PC-9 (cell line): Measurements from ENCODE around the gene NBPF14. TPM values are rescaled to one million over a fixed set of nuclear protein-coding genes. Genes with fewer than 3 reads are reported as not detected.
"Not testable (repeated sequence)": the region's sequence is repeated elsewhere in the genome, so short reads cannot be mapped to it uniquely, and the experiment has no call there.

ENCODE experiments used
- Bru-seq: library from RNA; stranded (reverse); fragments of 400-500 nt; gene quantifications from one replicate; lab custom pipeline; 2021; lab: Mats Ljungman, UMichigan
- BruChase-seq, 2 experiments: library from RNA; stranded (reverse); fragments of 400-500 nt; gene quantifications; one replicate each; lab custom pipeline; 2021; lab: Mats Ljungman, UMichigan
- BruUV-seq: library from RNA; stranded (reverse); fragments of 400-500 nt; replicated peaks from 2 replicates; lab custom pipeline; 2021; lab: Mats Ljungman, UMichigan
- CTCF ChIA-PET: fragments of 300-600 bp; sonication (Branson Sonifier 250); formaldehyde crosslinking; loops from one replicate; lab custom pipeline; 2022; ENCODE audit warnings: antibody characterized with exemption; lab: Charles Lee
- POLR2A ChIA-PET: fragments of 300-600 bp; sonication (Branson Sonifier 250); formaldehyde crosslinking; loops from one replicate; lab custom pipeline; 2022; ENCODE audit warnings: antibody characterized with exemption; ENCODE audit not compliant: unreplicated experiment; lab: Charles Lee
- DNase-seq, 2 experiments: peaks; one replicate each; pipeline versions ENCODE4 v3.0.0 to v3.0.0-alpha.2; 2015 to 2022; ENCODE audit warnings: mixed read lengths in 1 of 2
- H2AFZ ChIP-seq: fragments of 200-600 bp; sonication (generic); 2 replicates; pipeline ENCODE4 v1.8.1; 2017; ENCODE audit warnings: antibody characterized with exemption
- H3F3A ChIP-seq: fragments of 200-600 bp; sonication (generic); 2 replicates; pipeline ENCODE4 v1.8.1; 2017; ENCODE audit warnings: antibody characterized with exemption, mild to moderate bottlenecking, low read depth; ENCODE audit not compliant: insufficient read depth
- H3K27ac ChIP-seq: fragments of 200-600 bp; sonication (generic); 2 replicates; pipeline ENCODE4 v1.6.1; 2016; ENCODE audit warnings: mixed run types
- H3K27me3 ChIP-seq: fragments of 200-600 bp; sonication (generic); 2 replicates; pipeline ENCODE4 v1.6.1; 2016; ENCODE audit warnings: low read depth, mixed run types; ENCODE audit not compliant: insufficient read depth
- H3K36me3 ChIP-seq: fragments of 200-600 bp; sonication (generic); 2 replicates; pipeline ENCODE4 v1.6.1; 2016; ENCODE audit warnings: low read depth, mixed run types
- H3K4me1 ChIP-seq: fragments of 200-600 bp; sonication (generic); replicated peaks from 2 replicates; pipeline ENCODE4 v1.6.1; 2016; ENCODE audit warnings: mixed run types; ENCODE audit not compliant: insufficient read depth
- H3K4me2 ChIP-seq: fragments of 200-600 bp; sonication (generic); 2 replicates; pipeline ENCODE4 v1.6.1; 2017; ENCODE audit warnings: mixed run types
- H3K4me3 ChIP-seq: fragments of 200-600 bp; sonication (generic); 2 replicates; pipeline ENCODE4 v1.6.1; 2016; ENCODE audit warnings: mixed run types
- H3K79me2 ChIP-seq: fragments of 200-600 bp; sonication (generic); 2 replicates; pipeline ENCODE4 v1.6.1; 2017; ENCODE audit warnings: low read depth, mixed run types
- H3K9me2 ChIP-seq: fragments of 200-600 bp; sonication (generic); 2 replicates; pipeline ENCODE4 v1.8.1; 2017; ENCODE audit warnings: mild to moderate bottlenecking; ENCODE audit not compliant: insufficient read depth
- H3K9me3 ChIP-seq: fragments of 200-600 bp; sonication (generic); 2 replicates; pipeline ENCODE4 v1.8.1; 2016; ENCODE audit warnings: low read depth; ENCODE audit not compliant: insufficient read depth
- H4K20me1 ChIP-seq: fragments of 200-600 bp; sonication (generic); 2 replicates; pipeline ENCODE4 v1.8.1; 2017; ENCODE audit not compliant: insufficient read depth
- intact Hi-C: fragments of 100-400 bp; cut with micrococcal nuclease; formaldehyde crosslinking; loops from one replicate; pipeline ENCODE4 v1.10.0; 2022; ENCODE audit not compliant: unreplicated experiment
- long read RNA-seq: library from polyadenylated mRNA; stranded (forward); transcript quantifications from one replicate; pipeline ENCODE4 v2.0.0, GENCODE V29; 2022
- total RNA-seq: library from RNA; stranded (reverse); gene quantifications from 2 replicates; pipeline ENCODE4 v1.2.3, GENCODE V29; 2021

NBPF14 gene
- total RNA-seq: 39.3 and 43.3 TPM in 2 replicates
- Bru-seq, nascent RNA: percentile 64 among the genes with signal in this experiment
- percentile 63 among the genes with signal in this experiment for BruChase-seq, experiment 1, labeled RNA remaining after a 2-hour chase
- percentile 52 among the genes with signal in this experiment for BruChase-seq, experiment 2, labeled RNA remaining after a 6-hour chase
- long read RNA-seq, partial matches to known transcripts: 3 of 6 reads
- long read RNA-seq, other reads (novel, unspliced or antisense): 3 of 6 reads

GRCh38 chr1:148595911-148596310 lies at the start of gene NBPF14:
TSS of gene NBPF14 (minus strand) at chr1:148596011. CDS start at chr1:148595717, 294 bp downstream.
- H3K9me2 ChIP-seq, DNase-seq, H3K79me2 ChIP-seq, POLR2A ChIA-PET, H2AFZ ChIP-seq, H3K9me3 ChIP-seq, H3K4me2 ChIP-seq, H3K4me1 ChIP-seq, H4K20me1 ChIP-seq, H3K27me3 ChIP-seq, H3K4me3 ChIP-seq, CTCF ChIA-PET, H3F3A ChIP-seq, H3K36me3 ChIP-seq, BruUV-seq, intact Hi-C loops, H3K27ac ChIP-seq: not testable (repeated sequence)

- H3K36me3 ChIP-seq, CTCF ChIA-PET, DNase-seq, H2AFZ ChIP-seq, H3K27ac ChIP-seq, H3K79me2 ChIP-seq, intact Hi-C loops, BruUV-seq, H3K27me3 ChIP-seq, H3K9me3 ChIP-seq, H3K4me3 ChIP-seq, H3F3A ChIP-seq, H3K4me1 ChIP-seq, H4K20me1 ChIP-seq, POLR2A ChIA-PET, H3K9me2 ChIP-seq, H3K4me2 ChIP-seq: not testable (repeated sequence)
These were observed 29.6 kb upstream of the NBPF14 start for GRCh38 chr1:148625451-148625850.

DNA sequence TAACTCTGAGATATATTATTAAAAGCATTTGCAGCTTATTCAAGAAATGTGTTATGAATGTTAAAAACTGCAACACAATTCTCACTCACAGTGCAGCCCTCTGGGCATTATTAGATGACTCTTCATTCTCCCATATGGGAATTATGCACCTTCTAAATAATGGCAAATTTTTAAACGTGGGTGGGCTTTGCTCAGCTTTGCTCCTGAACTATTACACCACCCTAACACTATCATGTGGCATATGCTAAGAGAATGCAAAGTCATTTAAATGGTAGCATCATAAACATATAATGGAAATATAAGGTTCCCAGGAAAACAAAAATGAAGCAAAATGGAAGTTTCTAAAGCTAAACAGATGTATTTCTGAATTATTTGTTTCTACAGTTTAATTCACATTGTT lies 22.4 kb upstream of the NBPF14 start:
- H3K79me2 ChIP-seq, BruUV-seq, H3K4me1 ChIP-seq, H3K9me3 ChIP-seq, H2AFZ ChIP-seq, POLR2A ChIA-PET, H3K36me3 ChIP-seq, H3K27ac ChIP-seq, DNase-seq, H3K4me2 ChIP-seq, H4K20me1 ChIP-seq, intact Hi-C loops, H3F3A ChIP-seq, H3K9me2 ChIP-seq, H3K4me3 ChIP-seq, CTCF ChIA-PET, H3K27me3 ChIP-seq: not testable (repeated sequence)

DNA sequence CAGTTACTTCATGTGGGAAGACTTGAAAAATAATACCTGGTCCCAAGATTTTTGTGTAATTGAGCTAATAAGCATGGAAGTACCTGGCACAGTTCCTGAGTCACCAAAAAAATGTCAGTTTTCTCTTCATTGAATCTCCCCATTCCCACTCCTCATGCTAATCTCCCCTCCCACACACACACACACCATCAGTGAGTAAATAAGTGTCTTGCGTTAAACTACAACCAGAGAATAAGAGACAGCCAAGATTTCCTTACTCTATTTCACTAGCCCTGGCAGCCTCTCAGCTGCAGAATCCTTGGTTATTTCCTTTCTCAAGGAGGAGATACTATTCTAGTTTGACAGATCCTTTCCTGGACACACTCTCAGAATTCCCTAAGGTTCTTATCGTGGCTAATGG lies 9.5 kb upstream of the NBPF14 start:
- H3K4me3 ChIP-seq, H3K4me1 ChIP-seq, DNase-seq, H3F3A ChIP-seq, intact Hi-C loops, H4K20me1 ChIP-seq, H3K36me3 ChIP-seq, POLR2A ChIA-PET, H3K9me3 ChIP-seq, H3K9me2 ChIP-seq, H3K27ac ChIP-seq, H3K4me2 ChIP-seq, BruUV-seq, H2AFZ ChIP-seq, H3K27me3 ChIP-seq, H3K79me2 ChIP-seq: not testable (repeated sequence)
- CTCF ChIA-PET: interaction anchor here (0.7 kb wide), 1 partner anchor 472 kb away, joined by 4 read pairs; no protein-coding TSS in a partner anchor

DNA sequence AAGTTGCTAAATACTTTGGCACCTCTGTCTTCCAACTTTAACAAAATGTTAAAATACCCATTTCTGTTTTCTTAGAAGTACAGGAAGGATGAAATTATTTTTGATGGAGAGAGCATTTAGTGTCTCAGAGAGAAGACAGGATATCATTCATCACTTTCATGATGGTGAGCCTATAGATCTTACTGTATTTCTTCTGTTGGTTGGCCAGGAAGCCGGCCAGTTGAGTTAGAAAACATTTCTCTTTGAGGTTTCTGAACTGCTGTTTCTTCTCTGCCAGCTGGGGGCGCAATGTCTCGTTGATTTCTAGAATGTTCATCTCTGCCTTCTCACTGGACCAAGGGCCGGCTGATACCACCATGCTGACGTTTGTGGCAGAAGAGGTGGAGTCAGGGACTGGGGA lies 451 bp downstream of the NBPF14 start:
- H3K4me2 ChIP-seq, H3K4me3 ChIP-seq, H3F3A ChIP-seq, BruUV-seq, POLR2A ChIA-PET, H3K4me1 ChIP-seq, H3K9me2 ChIP-seq, H4K20me1 ChIP-seq, H3K27ac ChIP-seq, intact Hi-C loops, H3K36me3 ChIP-seq, H2AFZ ChIP-seq, H3K27me3 ChIP-seq, CTCF ChIA-PET, H3K79me2 ChIP-seq, H3K9me3 ChIP-seq, DNase-seq: not testable (repeated sequence)

DNA sequence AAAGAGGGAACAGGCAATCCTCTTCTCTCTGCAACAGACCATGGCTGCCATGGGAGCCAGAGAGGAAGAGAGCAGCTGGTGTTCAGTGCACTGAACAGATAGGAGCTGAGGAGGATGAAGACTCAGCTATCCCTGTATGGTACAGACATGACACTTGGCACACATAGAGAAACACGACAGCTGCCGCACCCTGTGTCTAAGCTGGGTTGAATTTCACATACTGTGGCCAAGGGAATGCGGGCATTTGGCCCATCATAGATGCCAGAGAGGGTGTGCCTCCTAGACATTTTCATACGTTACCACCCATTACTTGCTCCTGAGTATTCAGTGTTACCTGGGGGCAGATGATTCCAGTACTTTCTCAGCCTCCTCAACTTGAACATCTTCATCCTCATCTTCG lies 4.7 kb downstream of the NBPF14 start:
- H3K27me3 ChIP-seq, H3K27ac ChIP-seq, H3K4me3 ChIP-seq, H3K9me2 ChIP-seq, H3K79me2 ChIP-seq, CTCF ChIA-PET, H3F3A ChIP-seq, H3K4me2 ChIP-seq, H3K4me1 ChIP-seq, H3K36me3 ChIP-seq, H4K20me1 ChIP-seq, BruUV-seq, intact Hi-C loops, H2AFZ ChIP-seq, H3K9me3 ChIP-seq, POLR2A ChIA-PET, DNase-seq: not testable (repeated sequence)

DNA sequence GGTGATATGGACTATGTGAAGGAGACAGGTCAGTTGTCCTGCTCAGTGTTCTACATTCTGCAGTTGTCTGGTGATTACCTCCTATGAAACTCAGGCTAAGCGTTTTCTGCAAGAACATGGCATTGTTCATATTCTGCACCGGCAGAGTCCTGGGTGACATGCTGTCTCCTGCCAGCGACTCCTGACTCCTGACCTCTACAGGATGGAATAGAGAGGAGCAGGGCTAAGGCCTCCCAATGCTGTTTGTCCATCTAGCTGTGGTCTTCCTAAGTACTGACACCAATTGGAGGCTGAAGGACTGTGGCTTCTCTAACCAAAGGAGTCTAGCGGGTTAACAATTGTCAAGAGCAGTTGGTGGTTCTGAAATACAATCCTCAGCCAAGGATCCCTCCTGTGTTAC lies 63.7 kb downstream of the NBPF14 start:
- H3F3A ChIP-seq, CTCF ChIA-PET, BruUV-seq: not testable (repeated sequence)

More for the DNA sequence above, 63.7 kb downstream of the NBPF14 start:
- H4K20me1 ChIP-seq, H3K36me3 ChIP-seq, H3K27me3 ChIP-seq, H2AFZ ChIP-seq, H3K4me2 ChIP-seq, intact Hi-C loops, H3K79me2 ChIP-seq, H3K4me1 ChIP-seq, DNase-seq, H3K27ac ChIP-seq, POLR2A ChIA-PET, H3K9me2 ChIP-seq, H3K9me3 ChIP-seq, H3K4me3 ChIP-seq: not testable (repeated sequence)
